GM12865 (cell line): ENCODE data around the gene MYH2.

Source experiments
- DNase-seq: peaks from one replicate; pipeline ENCODE4 v3.0.0; 2010; ENCODE audit warnings: low read depth
- H3K4me3 ChIP-seq: 2 replicates; pipeline ENCODE4 v1.5.1; 2011; ENCODE audit warnings: mild to moderate bottlenecking, low read depth, low read length, control low read depth
- CTCF ChIP-seq: IDR thresholded peaks from 2 replicates; pipeline ENCODE4 v1.5.1; 2011; ENCODE audit warnings: low read length, control low read depth, low read depth, inconsistent platforms; ENCODE audit not compliant: insufficient read depth; ENCODE audit errors: missing control alignments

The MYH2 gene

DNA sequence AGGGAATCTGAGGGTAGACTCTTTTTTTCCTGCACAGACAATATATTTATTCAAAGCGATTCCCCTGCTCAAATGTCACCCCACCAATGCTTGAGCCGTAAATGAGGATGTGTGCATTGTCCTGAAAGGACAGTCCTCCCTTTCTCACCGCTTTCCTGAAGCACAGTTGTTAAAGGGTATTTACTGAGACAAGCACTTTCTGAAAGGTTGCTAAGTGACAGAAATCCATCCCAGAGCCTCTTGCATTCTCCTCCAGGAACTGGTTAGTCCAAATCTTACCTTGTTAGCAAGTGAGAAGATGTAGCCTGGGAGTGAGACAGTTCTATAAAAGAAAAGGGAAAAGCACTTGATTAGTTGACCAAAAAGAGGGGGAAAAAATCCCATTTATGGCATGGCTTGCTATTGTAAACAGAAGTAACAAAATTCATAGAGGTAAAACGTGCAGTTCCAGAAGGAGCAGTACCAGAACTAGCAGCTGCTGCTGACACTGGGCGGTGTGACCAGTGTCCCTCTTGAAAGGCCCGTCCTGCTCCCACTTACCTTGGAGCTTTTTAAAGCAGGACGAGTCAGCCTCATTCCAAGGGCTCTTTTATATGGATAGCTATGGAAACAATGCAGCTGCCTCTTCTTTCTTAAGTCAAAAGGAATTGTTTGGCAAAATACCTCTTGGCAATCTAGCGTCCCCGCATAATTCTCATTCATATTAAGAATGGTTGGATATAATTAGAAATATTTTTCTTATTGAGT, at the start of gene MYH2:
MYH2 (minus strand) TSS at position 563 of the 747 bp plus-strand sequence. CDS start 1,738 bp downstream, outside the sequence.
- TF ChIP-seq CTCF = no peak
- no peak for DNase-seq
- no peak within 1 kb of the TSS for H3K4me3 ChIP-seq

GRCh38 chr17:10598621-10599020, 49.2 kb upstream of the MYH2 start:
- no peak overlapping the region for H3K4me3 ChIP-seq
- no peak for TF ChIP-seq CTCF
- DNase-seq = no peak

GRCh38 chr17:10589553-10590145, 40.2 kb upstream of the MYH2 start:
- DNase-seq = no peak
- no peak for TF ChIP-seq CTCF
- no peak overlapping the region for H3K4me3 ChIP-seq

DNA sequence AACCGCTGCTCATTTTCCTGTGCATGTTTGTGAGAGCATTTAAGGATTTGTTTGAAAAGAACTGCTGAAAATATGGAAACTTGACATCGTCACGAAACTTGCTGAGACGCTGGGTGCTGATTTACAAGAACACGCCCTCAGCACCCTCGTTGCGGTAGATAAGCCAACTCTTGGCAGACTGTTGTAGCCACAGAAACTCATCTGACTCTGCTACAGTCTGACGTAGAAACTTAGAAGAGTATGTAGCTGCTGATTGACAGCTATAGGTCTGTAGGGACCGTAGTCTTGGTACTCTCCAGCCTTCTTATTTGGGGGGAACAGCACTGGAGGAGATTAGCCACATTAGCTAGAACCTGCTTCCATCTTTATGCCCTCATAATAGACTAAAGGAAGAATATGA, 36.1 kb upstream of the MYH2 start:
- no peak for DNase-seq
- no peak for TF ChIP-seq CTCF
- H3K4me3 ChIP-seq = no peak overlapping the region

DNA sequence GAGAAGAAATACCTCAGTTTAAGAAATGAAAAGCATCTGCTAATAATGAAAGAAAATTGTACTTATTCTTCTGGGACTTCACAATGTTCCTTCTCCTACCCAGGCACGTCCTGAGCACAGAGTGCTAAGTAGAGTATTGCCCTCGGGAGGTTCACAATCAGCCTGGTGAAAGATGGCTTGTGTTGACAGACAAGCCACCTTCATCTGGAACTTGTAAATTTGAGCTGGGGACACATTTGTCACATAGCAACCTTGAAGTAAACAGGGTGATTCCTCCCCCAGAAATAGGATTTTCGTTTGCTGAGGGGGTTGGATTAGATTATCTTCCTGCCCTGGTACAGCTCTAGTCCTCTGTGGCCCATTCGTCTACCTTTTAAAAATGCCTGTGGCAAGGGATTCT, 34.4 kb upstream of the MYH2 start:
- H3K4me3 ChIP-seq = no peak overlapping the region
- TF ChIP-seq CTCF = no peak
- DNase-seq = no peak

- H3K4me3 ChIP-seq = no peak overlapping the region
- DNase-seq = peak; percentile 25
- no peak for TF ChIP-seq CTCF
Measured at GRCh38 chr17:10579270-10579669, 29.8 kb upstream of the MYH2 start.
